ENCODE data around the gene BTAF1. TPM values are rescaled to one million over a fixed set of nuclear protein-coding genes. Genes with fewer than 3 reads are reported as not detected.

Gene BTAF1
- total RNA-seq, 1 experiment from 2014 or later, result 49.6 TPM

DNA sequence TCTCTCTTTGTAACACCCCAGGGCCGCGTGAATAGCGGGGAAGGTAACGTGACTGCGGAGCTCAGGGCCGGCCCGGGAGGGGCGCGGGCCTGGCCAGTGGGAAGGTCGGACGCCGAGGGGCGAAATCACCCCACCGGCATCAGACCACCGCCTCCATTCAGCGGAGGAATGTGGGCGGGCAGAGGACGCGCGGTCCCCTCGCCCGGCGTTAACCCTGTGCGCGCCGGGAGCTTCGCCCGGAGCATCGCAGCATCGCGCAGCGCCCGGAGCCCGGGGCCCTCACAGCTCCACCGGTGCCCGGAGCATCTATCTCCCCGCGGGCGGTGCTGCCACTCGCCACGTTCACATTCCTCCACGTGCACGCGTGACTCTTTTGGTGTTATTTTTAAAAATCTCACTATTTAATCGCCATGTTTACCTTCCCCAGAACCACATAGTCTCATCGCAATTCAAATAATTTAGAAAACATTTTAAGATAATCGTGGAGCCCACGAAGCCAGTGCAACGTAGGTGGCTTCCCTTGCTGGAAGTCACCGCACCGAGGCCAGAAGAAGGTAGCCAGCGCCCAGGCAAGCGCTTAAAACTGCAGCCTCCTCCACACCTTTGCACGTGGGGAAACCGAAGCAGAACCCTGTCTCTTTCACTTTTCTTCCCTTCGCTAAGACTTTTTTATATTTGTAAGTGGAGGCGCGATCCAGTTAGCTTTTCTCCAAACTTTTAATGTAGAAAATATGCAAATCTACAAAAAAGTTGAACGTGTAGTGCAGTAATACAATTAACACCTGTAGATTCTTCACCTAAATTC is 36.1 kb upstream of the BTAF1 start (continued):
- TF ChIP-seq, protein P1, sequence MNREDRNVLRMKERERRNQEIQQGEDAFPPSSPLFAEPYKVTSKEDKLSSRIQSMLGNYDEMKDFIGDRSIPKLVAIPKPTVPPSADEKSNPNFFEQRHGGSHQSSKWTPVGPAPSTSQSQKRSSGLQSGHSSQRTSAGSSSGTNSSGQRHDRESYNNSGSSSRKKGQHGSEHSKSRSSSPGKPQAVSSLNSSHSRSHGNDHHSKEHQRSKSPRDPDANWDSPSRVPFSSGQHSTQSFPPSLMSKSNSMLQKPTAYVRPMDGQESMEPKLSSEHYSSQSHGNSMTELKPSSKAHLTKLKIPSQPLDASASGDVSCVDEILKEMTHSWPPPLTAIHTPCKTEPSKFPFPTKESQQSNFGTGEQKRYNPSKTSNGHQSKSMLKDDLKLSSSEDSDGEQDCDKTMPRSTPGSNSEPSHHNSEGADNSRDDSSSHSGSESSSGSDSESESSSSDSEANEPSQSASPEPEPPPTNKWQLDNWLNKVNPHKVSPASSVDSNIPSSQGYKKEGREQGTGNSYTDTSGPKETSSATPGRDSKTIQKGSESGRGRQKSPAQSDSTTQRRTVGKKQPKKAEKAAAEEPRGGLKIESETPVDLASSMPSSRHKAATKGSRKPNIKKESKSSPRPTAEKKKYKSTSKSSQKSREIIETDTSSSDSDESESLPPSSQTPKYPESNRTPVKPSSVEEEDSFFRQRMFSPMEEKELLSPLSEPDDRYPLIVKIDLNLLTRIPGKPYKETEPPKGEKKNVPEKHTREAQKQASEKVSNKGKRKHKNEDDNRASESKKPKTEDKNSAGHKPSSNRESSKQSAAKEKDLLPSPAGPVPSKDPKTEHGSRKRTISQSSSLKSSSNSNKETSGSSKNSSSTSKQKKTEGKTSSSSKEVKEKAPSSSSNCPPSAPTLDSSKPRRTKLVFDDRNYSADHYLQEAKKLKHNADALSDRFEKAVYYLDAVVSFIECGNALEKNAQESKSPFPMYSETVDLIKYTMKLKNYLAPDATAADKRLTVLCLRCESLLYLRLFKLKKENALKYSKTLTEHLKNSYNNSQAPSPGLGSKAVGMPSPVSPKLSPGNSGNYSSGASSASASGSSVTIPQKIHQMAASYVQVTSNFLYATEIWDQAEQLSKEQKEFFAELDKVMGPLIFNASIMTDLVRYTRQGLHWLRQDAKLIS (CRISPR knock-in tag; IDR thresholded peaks at IDR 0.05; ENCODE audit: borderline replicate concordance), result no peak
- TF ChIP-seq, protein P2, sequence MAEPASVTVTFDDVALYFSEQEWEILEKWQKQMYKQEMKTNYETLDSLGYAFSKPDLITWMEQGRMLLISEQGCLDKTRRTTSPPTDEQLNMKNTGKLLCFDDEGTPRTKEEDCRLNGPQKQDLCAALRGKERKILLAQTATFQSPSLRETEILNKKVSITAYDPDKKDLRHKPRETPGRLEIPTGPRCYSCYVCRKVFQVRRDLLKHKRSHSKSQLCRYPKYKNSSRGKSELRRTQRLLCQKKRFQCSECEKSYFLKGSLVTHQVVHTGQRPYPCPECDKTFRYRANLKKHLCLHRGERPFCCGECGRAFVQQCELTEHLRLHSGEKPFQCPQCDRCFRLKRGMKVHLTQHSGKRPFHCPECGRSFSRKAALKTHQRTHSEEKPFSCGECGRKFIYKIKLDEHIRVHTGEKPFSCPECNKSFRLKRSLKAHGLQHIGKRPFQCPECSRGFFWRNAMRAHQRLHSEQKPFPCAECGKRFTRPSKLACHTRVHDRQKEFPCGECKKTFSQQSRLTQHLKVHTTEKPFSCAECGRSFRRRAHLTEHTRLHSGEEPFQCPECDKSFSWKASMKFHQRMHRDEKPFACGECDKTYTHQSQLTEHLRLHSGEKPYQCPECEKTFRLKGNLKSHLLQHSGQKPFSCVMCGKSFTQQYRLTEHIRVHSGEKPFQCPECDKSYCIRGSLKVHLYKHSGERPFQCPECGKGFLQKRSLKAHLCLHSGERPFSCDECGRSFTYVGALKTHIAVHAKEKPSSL (CRISPR knock-in tag; conservative IDR thresholded peaks at IDR 0.05), result 0 out of 2 replicates have a peak, but pooled peaks have one; percentile 13
- 0 out of 2 replicates have a peak, but pooled peaks have one; percentile 8 for TF ChIP-seq PRRX2 (CRISPR knock-in tag; IDR thresholded peaks at IDR 0.05)
- TF ChIP-seq, protein P3, sequence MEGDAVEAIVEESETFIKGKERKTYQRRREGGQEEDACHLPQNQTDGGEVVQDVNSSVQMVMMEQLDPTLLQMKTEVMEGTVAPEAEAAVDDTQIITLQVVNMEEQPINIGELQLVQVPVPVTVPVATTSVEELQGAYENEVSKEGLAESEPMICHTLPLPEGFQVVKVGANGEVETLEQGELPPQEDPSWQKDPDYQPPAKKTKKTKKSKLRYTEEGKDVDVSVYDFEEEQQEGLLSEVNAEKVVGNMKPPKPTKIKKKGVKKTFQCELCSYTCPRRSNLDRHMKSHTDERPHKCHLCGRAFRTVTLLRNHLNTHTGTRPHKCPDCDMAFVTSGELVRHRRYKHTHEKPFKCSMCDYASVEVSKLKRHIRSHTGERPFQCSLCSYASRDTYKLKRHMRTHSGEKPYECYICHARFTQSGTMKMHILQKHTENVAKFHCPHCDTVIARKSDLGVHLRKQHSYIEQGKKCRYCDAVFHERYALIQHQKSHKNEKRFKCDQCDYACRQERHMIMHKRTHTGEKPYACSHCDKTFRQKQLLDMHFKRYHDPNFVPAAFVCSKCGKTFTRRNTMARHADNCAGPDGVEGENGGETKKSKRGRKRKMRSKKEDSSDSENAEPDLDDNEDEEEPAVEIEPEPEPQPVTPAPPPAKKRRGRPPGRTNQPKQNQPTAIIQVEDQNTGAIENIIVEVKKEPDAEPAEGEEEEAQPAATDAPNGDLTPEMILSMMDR (IDR thresholded peaks at IDR 0.05), result no peak
- TF ChIP-seq, protein P4, sequence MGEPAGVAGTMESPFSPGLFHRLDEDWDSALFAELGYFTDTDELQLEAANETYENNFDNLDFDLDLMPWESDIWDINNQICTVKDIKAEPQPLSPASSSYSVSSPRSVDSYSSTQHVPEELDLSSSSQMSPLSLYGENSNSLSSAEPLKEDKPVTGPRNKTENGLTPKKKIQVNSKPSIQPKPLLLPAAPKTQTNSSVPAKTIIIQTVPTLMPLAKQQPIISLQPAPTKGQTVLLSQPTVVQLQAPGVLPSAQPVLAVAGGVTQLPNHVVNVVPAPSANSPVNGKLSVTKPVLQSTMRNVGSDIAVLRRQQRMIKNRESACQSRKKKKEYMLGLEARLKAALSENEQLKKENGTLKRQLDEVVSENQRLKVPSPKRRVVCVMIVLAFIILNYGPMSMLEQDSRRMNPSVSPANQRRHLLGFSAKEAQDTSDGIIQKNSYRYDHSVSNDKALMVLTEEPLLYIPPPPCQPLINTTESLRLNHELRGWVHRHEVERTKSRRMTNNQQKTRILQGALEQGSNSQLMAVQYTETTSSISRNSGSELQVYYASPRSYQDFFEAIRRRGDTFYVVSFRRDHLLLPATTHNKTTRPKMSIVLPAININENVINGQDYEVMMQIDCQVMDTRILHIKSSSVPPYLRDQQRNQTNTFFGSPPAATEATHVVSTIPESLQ (CRISPR knock-in tag; IDR thresholded peaks at IDR 0.05), result no peak
- peak; percentile 92; the same call in 1 of the 2 replicates for TF ChIP-seq KAT7 (CRISPR knock-in tag; IDR thresholded peaks at IDR 0.05; ENCODE audit: borderline replicate concordance)
- TF ChIP-seq, protein P5, sequence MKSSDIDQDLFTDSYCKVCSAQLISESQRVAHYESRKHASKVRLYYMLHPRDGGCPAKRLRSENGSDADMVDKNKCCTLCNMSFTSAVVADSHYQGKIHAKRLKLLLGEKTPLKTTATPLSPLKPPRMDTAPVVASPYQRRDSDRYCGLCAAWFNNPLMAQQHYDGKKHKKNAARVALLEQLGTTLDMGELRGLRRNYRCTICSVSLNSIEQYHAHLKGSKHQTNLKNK (CRISPR knock-in tag; IDR thresholded peaks at IDR 0.05), result no peak
- TF ChIP-seq, protein P6, sequence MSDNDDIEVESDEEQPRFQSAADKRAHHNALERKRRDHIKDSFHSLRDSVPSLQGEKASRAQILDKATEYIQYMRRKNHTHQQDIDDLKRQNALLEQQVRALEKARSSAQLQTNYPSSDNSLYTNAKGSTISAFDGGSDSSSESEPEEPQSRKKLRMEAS (CRISPR knock-in tag; IDR thresholded peaks at IDR 0.05), result peak; percentile 84
- TF ChIP-seq, protein P7, sequence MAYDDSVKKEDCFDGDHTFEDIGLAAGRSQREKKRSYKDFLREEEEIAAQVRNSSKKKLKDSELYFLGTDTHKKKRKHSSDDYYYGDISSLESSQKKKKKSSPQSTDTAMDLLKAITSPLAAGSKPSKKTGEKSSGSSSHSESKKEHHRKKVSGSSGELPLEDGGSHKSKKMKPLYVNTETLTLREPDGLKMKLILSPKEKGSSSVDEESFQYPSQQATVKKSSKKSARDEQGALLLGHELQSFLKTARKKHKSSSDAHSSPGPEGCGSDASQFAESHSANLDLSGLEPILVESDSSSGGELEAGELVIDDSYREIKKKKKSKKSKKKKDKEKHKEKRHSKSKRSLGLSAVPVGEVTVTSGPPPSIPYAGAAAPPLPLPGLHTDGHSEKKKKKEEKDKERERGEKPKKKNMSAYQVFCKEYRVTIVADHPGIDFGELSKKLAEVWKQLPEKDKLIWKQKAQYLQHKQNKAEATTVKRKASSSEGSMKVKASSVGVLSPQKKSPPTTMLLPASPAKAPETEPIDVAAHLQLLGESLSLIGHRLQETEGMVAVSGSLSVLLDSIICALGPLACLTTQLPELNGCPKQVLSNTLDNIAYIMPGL (CRISPR knock-in tag; IDR thresholded peaks at IDR 0.05), result 0 out of 2 replicates have a peak, but pooled peaks have one; percentile 60
- TF ChIP-seq, protein P8, sequence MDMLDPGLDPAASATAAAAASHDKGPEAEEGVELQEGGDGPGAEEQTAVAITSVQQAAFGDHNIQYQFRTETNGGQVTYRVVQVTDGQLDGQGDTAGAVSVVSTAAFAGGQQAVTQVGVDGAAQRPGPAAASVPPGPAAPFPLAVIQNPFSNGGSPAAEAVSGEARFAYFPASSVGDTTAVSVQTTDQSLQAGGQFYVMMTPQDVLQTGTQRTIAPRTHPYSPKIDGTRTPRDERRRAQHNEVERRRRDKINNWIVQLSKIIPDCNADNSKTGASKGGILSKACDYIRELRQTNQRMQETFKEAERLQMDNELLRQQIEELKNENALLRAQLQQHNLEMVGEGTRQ (CRISPR knock-in tag; IDR thresholded peaks at IDR 0.05), result peak; percentile 91
- 0 out of 2 replicates have a peak, but pooled peaks have one; percentile 48 for TF ChIP-seq ATF1 (CRISPR knock-in tag; IDR thresholded peaks at IDR 0.05)
- TF ChIP-seq, protein P9, sequence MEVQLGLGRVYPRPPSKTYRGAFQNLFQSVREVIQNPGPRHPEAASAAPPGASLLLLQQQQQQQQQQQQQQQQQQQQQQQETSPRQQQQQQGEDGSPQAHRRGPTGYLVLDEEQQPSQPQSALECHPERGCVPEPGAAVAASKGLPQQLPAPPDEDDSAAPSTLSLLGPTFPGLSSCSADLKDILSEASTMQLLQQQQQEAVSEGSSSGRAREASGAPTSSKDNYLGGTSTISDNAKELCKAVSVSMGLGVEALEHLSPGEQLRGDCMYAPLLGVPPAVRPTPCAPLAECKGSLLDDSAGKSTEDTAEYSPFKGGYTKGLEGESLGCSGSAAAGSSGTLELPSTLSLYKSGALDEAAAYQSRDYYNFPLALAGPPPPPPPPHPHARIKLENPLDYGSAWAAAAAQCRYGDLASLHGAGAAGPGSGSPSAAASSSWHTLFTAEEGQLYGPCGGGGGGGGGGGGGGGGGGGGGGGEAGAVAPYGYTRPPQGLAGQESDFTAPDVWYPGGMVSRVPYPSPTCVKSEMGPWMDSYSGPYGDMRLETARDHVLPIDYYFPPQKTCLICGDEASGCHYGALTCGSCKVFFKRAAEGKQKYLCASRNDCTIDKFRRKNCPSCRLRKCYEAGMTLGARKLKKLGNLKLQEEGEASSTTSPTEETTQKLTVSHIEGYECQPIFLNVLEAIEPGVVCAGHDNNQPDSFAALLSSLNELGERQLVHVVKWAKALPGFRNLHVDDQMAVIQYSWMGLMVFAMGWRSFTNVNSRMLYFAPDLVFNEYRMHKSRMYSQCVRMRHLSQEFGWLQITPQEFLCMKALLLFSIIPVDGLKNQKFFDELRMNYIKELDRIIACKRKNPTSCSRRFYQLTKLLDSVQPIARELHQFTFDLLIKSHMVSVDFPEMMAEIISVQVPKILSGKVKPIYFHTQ (CRISPR knock-in tag; IDR thresholded peaks at IDR 0.05), result no peak
